Measurements from ENCODE around the gene CARF. TPM values are rescaled to one million over a fixed set of nuclear protein-coding genes. Genes with fewer than 3 reads are reported as not detected.
A peak's percentile ranks its signal among the peaks of the same experiment; 100 is the strongest.
"Not testable (repeated sequence)": the region's sequence is repeated elsewhere in the genome, so short reads cannot be mapped to it uniquely, and the experiment has no call there.

CARF gene
- total RNA-seq, 2 experiments from 2014 or later = 14.7 to 17.5 TPM

DNA sequence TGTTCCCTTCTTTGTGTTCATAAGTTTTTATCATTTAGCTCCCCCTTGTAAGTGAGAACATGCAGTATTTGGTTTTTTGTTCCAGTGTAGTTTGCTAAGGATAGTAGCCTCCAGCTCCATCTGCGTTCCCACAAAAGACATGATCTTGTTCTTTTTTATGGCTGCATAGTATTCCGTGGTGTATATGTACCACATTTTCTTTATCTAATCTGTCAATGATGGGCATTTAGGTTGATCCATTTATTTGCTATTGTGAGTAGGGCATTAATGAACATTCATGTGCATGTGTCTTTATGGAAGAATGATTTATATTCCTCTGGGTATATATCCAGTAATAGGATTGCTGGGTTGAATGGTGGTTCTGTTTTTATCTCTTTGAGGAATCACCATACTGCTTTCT, 33.4 kb downstream of the CARF start:
- TF ChIP-seq, protein P1, sequence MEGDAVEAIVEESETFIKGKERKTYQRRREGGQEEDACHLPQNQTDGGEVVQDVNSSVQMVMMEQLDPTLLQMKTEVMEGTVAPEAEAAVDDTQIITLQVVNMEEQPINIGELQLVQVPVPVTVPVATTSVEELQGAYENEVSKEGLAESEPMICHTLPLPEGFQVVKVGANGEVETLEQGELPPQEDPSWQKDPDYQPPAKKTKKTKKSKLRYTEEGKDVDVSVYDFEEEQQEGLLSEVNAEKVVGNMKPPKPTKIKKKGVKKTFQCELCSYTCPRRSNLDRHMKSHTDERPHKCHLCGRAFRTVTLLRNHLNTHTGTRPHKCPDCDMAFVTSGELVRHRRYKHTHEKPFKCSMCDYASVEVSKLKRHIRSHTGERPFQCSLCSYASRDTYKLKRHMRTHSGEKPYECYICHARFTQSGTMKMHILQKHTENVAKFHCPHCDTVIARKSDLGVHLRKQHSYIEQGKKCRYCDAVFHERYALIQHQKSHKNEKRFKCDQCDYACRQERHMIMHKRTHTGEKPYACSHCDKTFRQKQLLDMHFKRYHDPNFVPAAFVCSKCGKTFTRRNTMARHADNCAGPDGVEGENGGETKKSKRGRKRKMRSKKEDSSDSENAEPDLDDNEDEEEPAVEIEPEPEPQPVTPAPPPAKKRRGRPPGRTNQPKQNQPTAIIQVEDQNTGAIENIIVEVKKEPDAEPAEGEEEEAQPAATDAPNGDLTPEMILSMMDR (conservative IDR thresholded peaks at IDR 0.05; ENCODE audit: low read length) = no peak
- TF ChIP-seq EZH2phosphoT487 (IDR thresholded peaks at IDR 0.05; ENCODE audit: borderline replicate concordance, low read depth, low read length) = no peak
- H3K9me3 ChIP-seq (ENCODE audit: low read length) = peaks cover 6% of the 10 kb centered on the region; the same call in 1 of the 2 replicates
- no peaks in the 10 kb centered on the region for H4K20me1 ChIP-seq (ENCODE audit: insufficient read depth, low read length)
- intact Hi-C loops (cut with micrococcal nuclease; ENCODE audit: unreplicated experiment) = no loop called here
- H3K4me1 ChIP-seq (ENCODE audit: insufficient read depth, low read length, poor library complexity, severe bottlenecking) = no peaks in the 10 kb centered on the region
- DNase-seq (ENCODE audit: low spot score) = no peak
- no TSS peak for BruUV-seq (replicated peaks)
- POLR2A ChIA-PET = interaction anchor here (0.6 to 0.9 kb wide), 2 partner anchors 53 to 317 kb away, joined by 3 read pairs; no protein-coding TSS in a partner anchor
- no peak overlapping the region for H3K4me3 ChIP-seq (ENCODE audit: low read depth, low read length, poor library complexity, severe bottlenecking)
- CTCF ChIA-PET (ENCODE audit: unreplicated experiment) = interaction anchor here (0.6 kb wide), 1 partner anchor 440 kb away, joined by 3 read pairs; no protein-coding TSS in a partner anchor
- no peak overlapping the region for H2AFZ ChIP-seq (ENCODE audit: low read length)
- H3K4me2 ChIP-seq (ENCODE audit: low read length) = no peak overlapping the region
- no peak overlapping the region for H3K27ac ChIP-seq (ENCODE audit: low read depth, low read length, poor library complexity, severe bottlenecking)
- H3K9me2 ChIP-seq (ENCODE audit: insufficient read depth, low read length) = no peaks in the 10 kb centered on the region; the same call in 1 of the 2 replicates
- no peaks in the 10 kb centered on the region for H3K79me2 ChIP-seq (ENCODE audit: insufficient read depth, low read depth, low read length)
- no peaks in the 10 kb centered on the region for H3K36me3 ChIP-seq (ENCODE audit: insufficient read depth, low read length)

DNA sequence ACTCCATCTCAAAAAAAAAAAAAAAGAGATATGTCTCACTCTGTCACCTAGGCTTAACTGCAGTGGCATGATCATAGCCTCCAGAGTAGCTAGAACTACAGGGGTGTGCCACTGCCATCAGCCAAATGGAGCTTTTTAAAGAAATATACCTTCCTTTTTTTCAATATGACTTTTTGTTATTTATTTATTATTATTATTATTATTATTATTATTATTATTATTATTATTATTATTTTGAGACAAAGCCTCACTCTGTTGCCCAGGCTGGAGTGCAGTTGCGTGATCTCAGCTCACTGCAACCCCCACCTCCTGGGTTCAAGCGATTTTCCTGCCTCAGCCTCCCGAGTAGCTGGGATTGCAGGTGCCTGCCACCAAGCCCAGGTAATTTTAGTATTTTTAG, 37.3 kb downstream of the CARF start:
- H2AFZ ChIP-seq (ENCODE audit: low read length); H3K4me3 ChIP-seq (ENCODE audit: low read depth, low read length, poor library complexity, severe bottlenecking); DNase-seq (ENCODE audit: low spot score); H3K79me2 ChIP-seq (ENCODE audit: insufficient read depth, low read depth, low read length); H3K9me3 ChIP-seq (ENCODE audit: low read length); CTCF ChIA-PET (ENCODE audit: unreplicated experiment); intact Hi-C loops (cut with micrococcal nuclease; ENCODE audit: unreplicated experiment); H3K36me3 ChIP-seq (ENCODE audit: insufficient read depth, low read length); H4K20me1 ChIP-seq (ENCODE audit: insufficient read depth, low read length); H3K9me2 ChIP-seq (ENCODE audit: insufficient read depth, low read length); H3K27ac ChIP-seq (ENCODE audit: low read depth, low read length, poor library complexity, severe bottlenecking); H3K4me2 ChIP-seq (ENCODE audit: low read length); H3K4me1 ChIP-seq (ENCODE audit: insufficient read depth, low read length, poor library complexity, severe bottlenecking); BruUV-seq (replicated peaks): not testable (repeated sequence)
- POLR2A ChIA-PET = interaction anchor here (0.6 to 0.9 kb wide), 3 partner anchors 10 to 30 kb away, joined by 3 read pairs; no protein-coding TSS in a partner anchor

DNA sequence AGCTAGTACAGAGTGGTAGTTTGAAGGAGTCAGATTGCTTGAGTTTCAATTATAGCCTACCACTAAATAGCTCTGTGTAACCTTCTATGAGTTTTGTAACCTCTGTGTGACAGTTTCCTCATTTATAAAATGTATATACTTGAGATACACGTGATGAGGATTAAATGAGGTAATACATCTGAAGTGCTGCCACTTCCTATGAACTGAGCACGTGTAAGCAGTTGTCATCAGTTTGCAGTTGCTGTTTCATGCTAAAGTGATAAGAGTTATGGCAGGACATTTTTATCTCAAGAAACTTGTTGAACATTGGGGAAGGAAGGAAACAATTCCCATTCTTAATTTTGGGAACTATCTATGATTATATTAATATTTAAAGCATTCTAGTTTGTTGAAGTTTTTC, 38.5 kb downstream of the CARF start:
- H3K4me3 ChIP-seq (ENCODE audit: low read depth, low read length, poor library complexity, severe bottlenecking) = no peak overlapping the region
- CTCF ChIA-PET (ENCODE audit: unreplicated experiment) = no interaction called here
- peaks cover 1% of the 10 kb centered on the region; the same call in 1 of the 2 replicates for H3K9me3 ChIP-seq (ENCODE audit: low read length)
- no peaks in the 10 kb centered on the region for H3K4me1 ChIP-seq (ENCODE audit: insufficient read depth, low read length, poor library complexity, severe bottlenecking)
- TF ChIP-seq, protein P1 (conservative IDR thresholded peaks at IDR 0.05; ENCODE audit: low read length) = no peak
- no peak for TF ChIP-seq EZH2phosphoT487 (IDR thresholded peaks at IDR 0.05; ENCODE audit: borderline replicate concordance, low read depth, low read length)
- no peaks in the 10 kb centered on the region for H3K79me2 ChIP-seq (ENCODE audit: insufficient read depth, low read depth, low read length)
- no peaks in the 10 kb centered on the region for H3K36me3 ChIP-seq (ENCODE audit: insufficient read depth, low read length)
- no TSS peak for BruUV-seq (replicated peaks)
- POLR2A ChIA-PET = interaction anchor here (0.5 to 1.1 kb wide), 3 partner anchors 11 to 362 kb away, joined by 3 read pairs; no protein-coding TSS in a partner anchor
- H4K20me1 ChIP-seq (ENCODE audit: insufficient read depth, low read length) = no peaks in the 10 kb centered on the region
- intact Hi-C loops (cut with micrococcal nuclease; ENCODE audit: unreplicated experiment) = no loop called here
- H3K9me2 ChIP-seq (ENCODE audit: insufficient read depth, low read length) = no peaks in the 10 kb centered on the region
- H3K27ac ChIP-seq (ENCODE audit: low read depth, low read length, poor library complexity, severe bottlenecking) = no peak overlapping the region
- H3K4me2 ChIP-seq (ENCODE audit: low read length) = no peak overlapping the region
- no peak overlapping the region for H2AFZ ChIP-seq (ENCODE audit: low read length)
- peak; percentile 13 for DNase-seq (ENCODE audit: low spot score)
